TTC549 (cell line): ENCODE data around the gene CNPY2.
A peak's percentile ranks its signal among the peaks of the same experiment; 100 is the strongest.
"Not testable (repeated sequence)": the region's sequence is repeated elsewhere in the genome, so short reads cannot be mapped to it uniquely, and the experiment has no call there.

Source experiments
- FAIRE-seq: peaks from 2 replicates; lab custom pipeline; 2012; peaks lifted over from hg19 to GRCh38; lab: Jason Lieb, UNC

The CNPY2 gene

DNA sequence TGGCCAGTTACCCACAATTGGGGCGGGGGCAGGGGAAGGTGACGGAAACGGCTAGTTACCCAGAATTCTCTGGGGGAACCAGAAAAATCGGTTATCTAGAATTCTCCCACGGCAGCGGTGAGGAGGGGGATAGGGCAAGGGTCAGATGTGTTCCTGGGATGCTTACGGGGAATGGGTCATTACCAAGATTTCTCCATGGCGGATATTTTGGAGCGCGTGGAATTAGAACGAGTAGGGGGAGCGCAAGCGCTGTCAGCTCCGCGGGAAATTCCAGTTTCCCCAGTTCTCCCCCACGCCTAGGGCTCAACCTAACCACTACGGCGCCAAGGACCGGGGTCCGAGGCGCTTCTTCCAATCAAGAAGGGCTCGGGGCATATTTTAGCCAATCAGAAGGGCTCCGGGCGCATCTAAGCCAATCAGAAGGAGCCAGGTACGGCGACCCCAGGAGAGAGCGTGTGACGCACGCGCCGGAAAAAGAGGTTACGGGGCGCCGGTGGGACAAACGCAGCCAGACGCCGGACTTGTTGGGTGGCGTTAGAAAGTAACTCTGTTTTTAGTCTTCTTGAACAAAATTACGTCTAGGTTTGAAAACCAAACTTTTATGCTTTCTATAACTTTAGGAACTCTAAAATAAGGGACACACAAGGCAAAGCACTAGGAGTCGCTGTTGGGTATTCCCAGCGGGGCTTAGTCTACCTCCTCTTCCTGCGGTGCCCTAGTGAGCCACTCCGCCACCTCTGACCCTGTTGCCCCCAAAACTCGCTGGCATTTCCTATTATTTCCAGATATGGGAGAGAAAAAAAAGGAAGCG lies 18.1 kb upstream of the CNPY2 start, which contains the start of gene PAN2:
TSS of gene PAN2 (minus strand) at position 322 of the 811 bp plus-strand sequence. CDS start 906 bp downstream, outside the sequence.
- peak; percentile 83 for FAIRE-seq

DNA sequence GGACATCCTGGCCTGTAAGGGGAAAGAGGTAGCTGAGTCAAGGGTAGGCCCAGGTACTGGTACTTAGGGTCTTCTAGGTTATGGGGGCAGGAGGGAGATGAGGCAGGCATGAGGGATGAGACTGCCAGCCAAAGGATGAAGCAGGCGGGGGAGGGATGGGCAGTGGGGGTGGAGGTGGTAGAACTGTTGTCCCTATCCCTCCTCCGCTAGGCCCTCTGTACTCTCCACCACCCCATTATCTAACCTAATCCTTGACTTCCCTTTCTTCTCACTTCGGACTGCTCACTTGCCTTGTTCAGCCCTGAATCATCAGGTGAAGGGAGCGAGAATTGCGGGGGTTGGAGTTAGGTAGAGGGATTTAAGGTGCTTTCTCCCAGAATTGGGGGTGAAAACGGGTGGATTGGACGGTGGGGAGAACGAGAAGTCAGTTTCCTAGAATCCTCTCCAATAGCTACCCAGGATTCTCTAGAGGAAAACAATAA lies 17.4 kb upstream of the CNPY2 start:
- no peak for FAIRE-seq

GRCh38 chr12:56332512-56333196 lies 16.9 kb upstream of the CNPY2 start:
- no peak for FAIRE-seq

DNA sequence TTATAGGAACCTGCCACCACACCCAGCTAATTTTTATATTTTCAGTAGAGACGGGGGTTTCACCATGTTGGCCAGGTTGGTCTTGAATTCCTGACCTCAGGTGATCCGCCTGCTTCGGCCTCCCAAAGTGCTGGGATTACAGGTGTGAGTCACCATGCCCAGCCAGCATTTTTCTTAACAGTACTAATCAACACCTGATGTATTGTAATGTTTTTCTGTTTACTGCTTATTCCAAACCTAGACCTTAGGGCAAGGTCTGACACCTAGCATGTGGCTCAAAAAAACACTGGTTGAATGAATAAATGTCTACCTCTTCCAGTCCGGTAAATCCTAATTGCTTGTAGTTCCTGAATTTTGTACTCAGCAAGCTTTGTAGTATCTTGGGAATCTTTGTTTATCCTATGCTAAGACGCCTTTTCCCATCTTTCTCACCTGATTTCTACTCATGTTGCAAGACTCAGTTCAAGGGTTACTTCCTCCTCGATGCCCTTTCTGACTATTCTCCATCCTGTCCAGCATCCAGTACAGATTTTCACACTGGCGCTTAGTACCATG lies 15.2 kb upstream of the CNPY2 start:
- FAIRE-seq: no peak

DNA sequence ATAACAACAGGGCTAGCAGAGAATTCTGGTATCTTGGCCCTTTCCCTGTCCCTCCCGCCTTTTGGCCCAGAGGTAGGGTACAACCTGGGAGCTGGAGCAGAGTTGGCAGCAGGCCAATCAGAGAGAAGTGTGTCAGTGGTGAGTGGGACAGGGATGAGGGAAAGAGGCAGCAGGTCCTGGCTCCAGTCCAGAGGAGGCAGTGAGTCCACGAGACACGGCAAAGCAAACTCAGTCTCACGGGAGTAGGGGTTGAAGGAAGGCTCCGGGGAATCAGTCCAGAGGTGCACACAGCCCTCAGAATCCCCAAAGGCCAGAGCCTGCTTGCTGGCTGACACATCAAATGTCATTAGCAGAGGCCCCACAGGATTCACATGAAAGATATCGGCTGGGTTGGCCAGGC lies 10.7 kb upstream of the CNPY2 start:
- no peak for FAIRE-seq

- no peak for FAIRE-seq
Measured at GRCh38 chr12:56326126-56326525, 10.3 kb upstream of the CNPY2 start.

- FAIRE-seq: no peak
Measured at GRCh38 chr12:56324206-56324605, 8.4 kb upstream of the CNPY2 start.

DNA sequence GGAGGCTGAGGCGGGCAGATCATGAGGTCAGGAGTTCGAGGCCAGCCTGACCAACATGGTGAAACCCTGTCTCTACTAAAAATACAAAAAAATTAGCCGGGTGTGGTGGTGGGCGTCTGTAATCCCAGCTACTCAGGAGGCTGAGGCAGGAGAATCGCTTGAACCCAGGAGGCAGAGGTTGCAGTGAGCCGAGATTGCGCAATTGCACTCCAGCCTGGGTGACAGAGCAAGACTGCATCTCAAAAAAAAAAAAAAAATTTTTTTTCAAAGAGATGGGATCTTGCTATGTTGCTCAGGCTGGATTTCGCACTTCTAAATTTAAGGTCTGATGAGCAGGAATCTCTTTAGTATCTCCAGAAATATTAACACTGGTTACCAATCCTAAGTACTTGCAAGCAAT lies 5.8 kb upstream of the CNPY2 start:
- not testable (repeated sequence) for FAIRE-seq

GRCh38 chr12:56321027-56321426 lies 5.2 kb upstream of the CNPY2 start:
- no peak for FAIRE-seq

DNA sequence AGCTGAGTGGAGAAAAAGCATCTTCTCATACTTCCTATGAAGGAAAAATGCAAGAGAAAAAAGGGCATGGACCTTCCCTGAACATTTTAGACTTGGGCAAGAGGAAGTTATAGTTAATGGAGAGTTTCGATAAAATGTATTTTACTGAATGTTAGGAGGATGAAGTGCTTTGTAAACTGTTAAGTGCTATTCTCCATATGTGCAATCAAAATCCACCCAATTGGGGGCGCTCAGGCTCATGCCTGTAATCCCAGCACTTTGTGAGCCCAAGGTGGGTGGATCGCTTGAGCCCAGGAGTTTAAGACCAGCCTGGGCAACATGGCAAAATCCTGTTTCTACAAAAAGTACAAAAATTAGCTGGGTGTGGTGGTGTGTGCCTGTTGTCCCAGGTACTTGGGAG lies 1.9 kb upstream of the CNPY2 start:
- no peak for FAIRE-seq

- no peak for FAIRE-seq
Measured at GRCh38 chr12:56315249-56315621, 553 bp downstream of the CNPY2 start.

DNA sequence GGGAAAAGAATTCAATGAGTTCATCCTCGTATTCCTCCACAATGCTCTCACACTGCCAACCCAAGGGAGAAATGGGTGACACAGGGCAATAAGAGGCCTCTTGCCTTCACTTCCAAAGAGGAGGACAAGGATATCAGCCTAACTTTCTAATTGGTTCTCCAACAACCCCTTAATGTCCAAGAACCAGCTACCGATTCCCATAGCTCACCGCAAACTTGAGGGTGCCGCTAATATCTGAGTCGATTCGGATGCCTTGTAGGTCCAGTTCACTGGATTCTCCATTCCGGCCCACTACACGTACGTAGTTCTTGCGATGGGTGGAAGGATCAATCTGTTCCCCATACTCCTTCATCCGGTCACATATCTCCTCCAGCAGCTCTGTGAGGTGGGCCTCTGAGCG lies 4.8 kb downstream of the CNPY2 start:
- FAIRE-seq: no peak

GRCh38 chr12:56308714-56309113 lies 7.1 kb downstream of the CNPY2 start:
- FAIRE-seq: no peak

GRCh38 chr12:56307221-56307965 lies 8.4 kb downstream of the CNPY2 start:
- FAIRE-seq: no peak

- FAIRE-seq: no peak
Measured at GRCh38 chr12:56304872-56305590, 10.8 kb downstream of the CNPY2 start.

- FAIRE-seq: no peak
Measured at GRCh38 chr12:56304276-56304675, 11.5 kb downstream of the CNPY2 start.

DNA sequence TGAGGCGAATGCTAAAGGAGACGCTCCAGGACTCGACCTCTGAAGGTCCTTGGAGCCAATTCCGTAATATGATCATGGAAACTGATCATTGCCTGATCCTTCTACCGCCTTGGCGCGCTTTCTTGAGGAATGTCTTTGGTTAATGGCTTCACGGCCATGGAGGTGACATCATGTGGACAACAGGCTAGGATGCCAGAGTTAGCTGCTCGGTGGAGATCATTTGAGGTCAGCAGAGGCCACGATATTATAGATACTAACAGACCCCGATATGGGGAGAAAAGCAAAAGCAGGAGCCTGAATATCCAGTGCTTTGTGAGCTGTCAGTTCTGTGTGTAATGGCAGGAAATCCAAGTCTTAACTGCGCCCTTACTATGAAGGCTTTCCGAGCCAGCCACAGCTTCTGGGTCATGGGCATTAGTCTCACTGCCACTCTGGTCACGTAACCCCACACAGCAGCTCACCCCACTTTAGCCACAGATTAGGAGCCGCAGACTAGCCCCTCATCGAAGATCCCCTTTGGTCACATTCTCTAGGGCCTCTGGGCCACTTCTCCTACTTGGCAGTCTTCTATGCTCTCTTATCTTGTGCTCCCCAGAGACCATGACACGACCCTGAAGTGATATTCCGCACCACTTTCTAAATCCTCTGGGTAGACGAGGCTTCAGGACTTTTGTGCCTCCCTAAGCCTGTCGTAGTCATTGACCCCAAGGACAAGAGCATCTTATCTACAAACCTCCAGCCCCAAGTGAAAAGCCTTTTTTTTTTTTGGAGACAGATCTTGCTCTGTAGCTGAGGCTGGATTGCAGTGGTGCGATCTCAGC lies 14.9 kb downstream of the CNPY2 start:
- no peak for FAIRE-seq

DNA sequence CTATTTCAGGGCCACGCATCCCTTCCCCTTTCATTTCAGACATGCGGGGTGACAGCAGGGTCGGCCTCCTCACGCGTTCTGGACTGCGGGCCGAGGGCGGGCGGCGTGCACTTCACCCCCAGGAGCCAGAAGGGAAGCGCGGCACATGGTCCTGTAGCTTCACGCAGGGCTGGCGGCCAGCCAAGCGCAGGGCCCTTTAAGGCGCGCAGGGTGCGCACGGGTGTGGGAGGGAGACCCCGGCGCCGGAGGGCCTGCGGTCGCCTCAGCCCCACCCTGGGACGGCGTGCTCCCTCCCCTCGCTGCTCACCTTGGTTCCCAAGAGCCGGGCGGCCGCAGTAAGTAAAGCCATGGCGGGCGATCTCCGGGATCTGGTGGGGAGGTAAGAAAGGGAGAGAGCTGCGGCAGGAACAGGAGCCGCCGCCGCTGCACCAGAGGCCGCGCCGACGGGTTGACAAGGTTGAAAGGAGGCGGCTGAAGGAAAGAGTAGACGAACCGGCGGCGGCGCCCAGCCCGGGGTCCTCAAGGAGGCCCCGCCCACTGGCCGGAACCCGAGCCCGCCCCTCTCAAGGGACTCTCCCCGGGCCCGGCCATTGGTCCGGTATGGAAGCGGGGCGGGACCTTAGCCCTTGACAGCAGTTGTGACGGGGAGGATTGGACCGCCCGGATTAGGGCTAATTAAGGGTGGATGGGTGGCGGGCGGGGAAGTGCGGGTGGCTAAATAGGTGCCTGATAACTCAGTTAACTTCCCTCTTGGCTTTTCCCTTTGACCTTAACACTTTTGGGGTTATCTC lies 15.7 kb downstream of the CNPY2 start, which contains the start of gene CS:
TSS of gene CS (minus strand) at position 478 of the 791 bp plus-strand sequence. CDS start at position 349, 129 bp downstream.
- peak; percentile 78 for FAIRE-seq

DNA sequence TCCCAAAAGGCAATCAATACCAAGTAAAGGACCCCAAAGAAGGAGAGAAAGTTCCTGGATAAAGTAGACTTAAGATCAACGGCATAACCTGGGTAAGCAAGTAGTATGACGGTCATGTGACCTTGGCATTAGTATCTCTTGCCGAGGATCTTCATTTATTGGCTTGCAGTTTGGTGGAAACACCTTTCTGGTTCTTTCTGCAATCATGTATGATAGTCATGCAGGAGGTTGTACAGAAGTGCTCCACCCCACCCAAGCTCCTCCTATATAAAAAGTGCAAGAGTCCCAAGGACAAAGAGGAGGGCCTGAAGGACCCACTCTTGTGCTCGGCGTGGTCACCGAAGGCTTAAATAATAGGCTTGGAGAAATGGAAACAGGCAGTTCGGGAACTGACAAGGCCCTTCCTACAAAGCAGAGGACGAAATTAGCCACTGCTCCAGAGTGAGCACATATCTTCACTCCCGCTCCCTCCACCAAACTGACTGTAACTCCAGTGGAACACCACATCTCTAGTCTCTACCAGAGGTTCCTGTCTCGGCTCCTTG lies 16.4 kb downstream of the CNPY2 start:
- FAIRE-seq: no peak

DNA sequence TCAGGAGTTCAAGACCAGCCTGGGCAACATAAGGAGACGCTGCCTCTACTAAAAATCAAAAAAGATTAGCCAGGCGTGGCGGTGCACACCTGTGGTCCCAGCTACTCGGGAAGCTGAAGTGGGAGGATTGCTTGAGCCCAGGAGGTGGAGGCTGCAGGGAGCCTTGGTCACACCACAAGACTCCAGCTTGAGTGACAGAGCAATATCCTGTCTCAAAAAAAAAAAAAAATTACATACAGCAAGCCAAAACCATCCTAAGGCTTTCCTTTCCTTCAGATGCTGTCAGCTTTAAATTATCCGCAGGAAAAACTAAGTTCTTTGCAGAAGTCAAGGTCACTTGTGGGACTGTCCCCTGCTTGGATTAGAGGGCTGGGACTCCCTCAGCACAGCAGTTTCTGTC lies 17.0 kb downstream of the CNPY2 start:
- no peak for FAIRE-seq
